Mesendoderm (in vitro differentiated cells): ENCODE measurements around the gene JAGN1.

Experiments
- DNase-seq: peaks from one replicate; pipeline ENCODE4 v3.0.0; 2013
- H2AK5ac ChIP-seq: 2 replicates; pipeline ENCODE4 v1.6.1; 2013; ENCODE audit warnings: low read length, inconsistent platforms
- H2BK120ac ChIP-seq: 2 replicates; pipeline ENCODE4 v1.6.1; 2013; ENCODE audit warnings: low read depth, mild to moderate bottlenecking, low read length, moderate library complexity, mixed read lengths
- H2BK15ac ChIP-seq: replicated peaks from 2 replicates; pipeline ENCODE4 v1.6.1; 2013; ENCODE audit warnings: low read depth, mild to moderate bottlenecking, moderate library complexity
- H2BK5ac ChIP-seq: 2 replicates; pipeline ENCODE4 v1.6.1; 2013; ENCODE audit warnings: low read length, inconsistent platforms
- H3K18ac ChIP-seq: 2 replicates; pipeline ENCODE4 v1.6.1; 2013; ENCODE audit warnings: mild to moderate bottlenecking, low read length, mixed read lengths
- H3K23ac ChIP-seq: one replicate; pipeline ENCODE4 v1.6.1; 2013; ENCODE audit warnings: low read length
- H3K27ac ChIP-seq: 2 replicates; pipeline ENCODE4 v1.5.1; 2013; ENCODE audit warnings: low read depth, mild to moderate bottlenecking, inconsistent platforms, low read length, moderate library complexity
- H3K27me3 ChIP-seq: 2 replicates; pipeline ENCODE4 v1.6.1; 2013; ENCODE audit warnings: low read length, control low read depth, mild to moderate bottlenecking, inconsistent platforms; ENCODE audit not compliant: insufficient read depth, poor library complexity
- H3K36me3 ChIP-seq: 2 replicates; pipeline ENCODE4 v1.6.1; 2013; ENCODE audit warnings: low read length, inconsistent platforms; ENCODE audit not compliant: control insufficient read depth, insufficient read depth
- H3K4ac ChIP-seq: one replicate; pipeline ENCODE4 v1.6.1; 2013; ENCODE audit warnings: low read depth, mild to moderate bottlenecking, low read length, moderate library complexity
- H3K4me1 ChIP-seq: 2 replicates; pipeline ENCODE4 v1.6.1; 2013; ENCODE audit warnings: low read depth, low read length, inconsistent platforms; ENCODE audit not compliant: control insufficient read depth
- H3K4me2 ChIP-seq: 2 replicates; pipeline ENCODE4 v1.6.1; 2013; ENCODE audit warnings: low read length
- H3K4me3 ChIP-seq: 2 replicates; pipeline ENCODE4 v1.5.1; 2013; ENCODE audit warnings: mild to moderate bottlenecking, low read length
- H3K56ac ChIP-seq: one replicate; pipeline ENCODE4 v1.6.1; 2013; ENCODE audit warnings: low read length
- H3K79me1 ChIP-seq: 2 replicates; pipeline ENCODE4 v1.6.1; 2013; ENCODE audit warnings: low read length, inconsistent platforms
- H3K79me2 ChIP-seq: 2 replicates; pipeline ENCODE4 v1.6.1; 2013; ENCODE audit warnings: mild to moderate bottlenecking, low read length; ENCODE audit not compliant: control insufficient read depth, insufficient read depth
- H3K9ac ChIP-seq: 2 replicates; pipeline ENCODE4 v1.6.1; 2013; ENCODE audit warnings: low read length, inconsistent platforms
- H4K5ac ChIP-seq: one replicate; pipeline ENCODE4 v1.6.1; 2013; ENCODE audit warnings: low read length
- H4K8ac ChIP-seq: one replicate; pipeline ENCODE4 v1.6.1; 2013; ENCODE audit warnings: low read depth, mild to moderate bottlenecking, control low read depth, low read length, moderate library complexity
- WGBS: extraction: QIAGEN DNeasy Blood & Tissue Kit; methylation state at CpG from one replicate; pipeline ENCODE4 v1.1.7; 2013; ENCODE audit warnings: low lambda C conversion rate, missing lambda C conversion rate; ENCODE audit not compliant: insufficient coverage; ENCODE audit errors: extremely low coverage; 5-methylcytosine and 5-hydroxymethylcytosine counted together

The JAGN1 gene

DNA sequence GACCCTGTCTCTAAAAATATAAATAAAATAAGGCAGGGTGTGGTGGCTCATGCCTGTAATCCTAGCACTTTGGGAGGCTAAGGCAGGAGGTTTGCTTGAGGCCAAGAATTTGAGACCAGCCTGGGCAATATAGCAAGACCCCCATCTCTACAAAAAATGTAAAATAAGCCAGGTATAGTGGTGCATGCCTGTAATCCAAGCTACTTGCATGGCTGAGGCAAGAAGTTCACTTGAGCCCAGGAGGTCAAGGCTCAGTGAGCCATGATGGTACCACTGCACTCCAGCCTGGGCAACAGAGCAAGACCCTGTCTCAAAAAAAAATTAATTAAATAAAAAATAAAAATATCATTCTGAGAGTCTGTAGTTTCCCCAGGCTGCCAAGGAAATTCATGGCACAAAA is 4.1 kb upstream of the JAGN1 start:
- Histone ChIP-seq H3K36me3 (no peaks in the 10 kb centered on the region), H2BK5ac (no peak overlapping the region), H4K5ac (no peak overlapping the region), H3K4ac (no peak overlapping the region), H3K27me3 (no peaks in the 10 kb centered on the region), H3K4me1 (no peaks in the 10 kb centered on the region), H2AK5ac (no peak overlapping the region), H3K79me2 (peaks cover 8% of the 10 kb centered on the region), H4K8ac (no peak overlapping the region), H3K27ac (no peak overlapping the region), H3K4me3 (no peak overlapping the region), H3K23ac (no peak overlapping the region), H3K79me1 (peaks cover 5% of the 10 kb centered on the region), H3K9ac (no peak overlapping the region), H2BK15ac (no peak overlapping the region), H3K18ac (no peak overlapping the region), H3K4me2 (no peak overlapping the region), H2BK120ac (no peak overlapping the region), H3K56ac (no peak overlapping the region)
- no peak for DNase-seq

DNA sequence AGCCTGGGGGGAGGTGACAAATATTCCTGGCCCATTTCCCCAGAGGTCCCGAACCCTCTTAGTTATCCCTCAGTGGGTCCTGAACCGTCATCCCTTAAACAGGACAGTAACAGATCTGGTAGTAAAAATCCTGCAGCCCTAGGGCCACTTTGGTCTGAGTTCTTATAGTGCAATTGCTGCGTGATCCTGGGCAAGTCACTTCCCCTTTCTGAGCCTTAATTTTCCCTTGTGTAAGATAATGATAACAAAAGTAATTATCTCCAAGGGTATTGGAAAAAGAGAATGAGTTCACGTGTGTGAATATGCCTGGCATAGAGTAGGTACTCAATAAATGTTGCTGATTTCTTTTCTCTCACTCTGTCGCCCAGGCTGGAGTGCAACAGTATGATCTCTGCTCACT is 2.9 kb upstream of the JAGN1 start:
- no peak for DNase-seq
- H2AK5ac ChIP-seq: no peak overlapping the region

GRCh38 chr3:9888540-9888939 is 1.9 kb upstream of the JAGN1 start:
- Histone ChIP-seq H4K8ac (no peak overlapping the region), H3K36me3 (peaks cover 6% of the 10 kb centered on the region), H3K4me1 (no peaks in the 10 kb centered on the region), H3K27me3 (no peaks in the 10 kb centered on the region), H2BK5ac (no peak overlapping the region), H3K18ac (no peak overlapping the region), H3K4me2 (no peak overlapping the region), H3K27ac (no peak overlapping the region), H3K9ac (no peak overlapping the region), H3K79me2 (peaks cover 13% of the 10 kb centered on the region), H3K4me3 (no peak overlapping the region), H3K23ac (no peak overlapping the region), H3K79me1 (peaks cover 11% of the 10 kb centered on the region), H2AK5ac (no peak overlapping the region), H4K5ac (no peak overlapping the region), H2BK120ac (no peak overlapping the region), H3K56ac (no peak overlapping the region), H2BK15ac (no peak overlapping the region), H3K4ac (no peak overlapping the region)
- DNase-seq: no peak
- WGBS: no CpG with 5 or more reads among the region's 3 CpGs

More for the DNA sequence above, 2.9 kb upstream of the JAGN1 start:
- Histone ChIP-seq H3K36me3 (no peaks in the 10 kb centered on the region), H3K79me2 (peaks cover 11% of the 10 kb centered on the region), H3K27me3 (no peaks in the 10 kb centered on the region), H3K27ac (no peak overlapping the region), H3K18ac (no peak overlapping the region), H3K4me3 (no peak overlapping the region), H2BK15ac (no peak overlapping the region), H3K23ac (no peak overlapping the region), H3K4me1 (no peaks in the 10 kb centered on the region), H2BK120ac (no peak overlapping the region), H4K8ac (no peak overlapping the region), H3K56ac (no peak overlapping the region), H3K79me1 (peaks cover 6% of the 10 kb centered on the region), H2BK5ac (no peak overlapping the region), H3K9ac (no peak overlapping the region), H3K4ac (no peak overlapping the region), H4K5ac (no peak overlapping the region), H3K4me2 (no peak overlapping the region)
- no CpG with 5 or more reads among the region's 5 CpGs for WGBS

- H3K4me2 ChIP-seq: no peak overlapping the region
- DNase-seq: no peak
- no peak overlapping the region for H3K9ac ChIP-seq
- H3K79me1 ChIP-seq: peaks cover 11% of the 10 kb centered on the region
- no peaks in the 10 kb centered on the region for H3K4me1 ChIP-seq
- no peak overlapping the region for H2BK5ac ChIP-seq
- no peak overlapping the region for H3K56ac ChIP-seq
- no peak overlapping the region for H3K18ac ChIP-seq
- H3K79me2 ChIP-seq: peaks cover 13% of the 10 kb centered on the region
- no peak overlapping the region for H3K4me3 ChIP-seq
- no peak overlapping the region for H4K5ac ChIP-seq
- no peaks in the 10 kb centered on the region for H3K27me3 ChIP-seq
- no peak overlapping the region for H3K4ac ChIP-seq
- H2BK120ac ChIP-seq: no peak overlapping the region
- peaks cover 6% of the 10 kb centered on the region for H3K36me3 ChIP-seq
- no peak overlapping the region for H3K27ac ChIP-seq
- WGBS: no CpG with 5 or more reads among the region's 5 CpGs
- H4K8ac ChIP-seq: no peak overlapping the region
- H3K23ac ChIP-seq: no peak overlapping the region
- H2AK5ac ChIP-seq: no peak overlapping the region
- H2BK15ac ChIP-seq: no peak overlapping the region
Measured at GRCh38 chr3:9889405-9889804, 1.0 kb upstream of the JAGN1 start.

DNA sequence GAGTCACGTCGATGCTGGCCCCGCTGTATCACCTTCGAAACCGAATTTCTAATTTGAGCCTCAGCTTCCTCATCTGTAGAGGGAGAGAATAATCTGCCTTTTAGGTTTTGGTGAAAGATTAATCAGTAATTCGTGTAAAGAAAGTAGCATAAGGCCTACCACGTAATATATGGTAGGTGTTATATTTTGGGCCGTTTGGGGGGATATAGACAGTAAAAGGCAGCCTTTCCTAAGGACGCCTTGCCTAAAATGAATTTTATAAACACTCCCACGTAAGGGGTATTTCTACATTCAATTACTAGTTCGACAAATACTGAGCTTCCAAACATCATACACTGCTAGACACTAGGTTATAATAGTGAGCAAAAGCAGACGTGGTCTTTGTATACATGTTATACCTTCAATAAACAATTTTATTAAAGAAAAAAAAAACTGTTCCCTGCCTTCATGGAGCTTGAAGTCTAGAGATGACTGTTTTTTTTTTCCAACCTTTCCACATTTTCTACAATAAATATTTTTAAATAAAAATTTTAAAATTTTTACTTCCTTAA is 737 bp downstream of the JAGN1 start:
- Histone ChIP-seq H3K79me2 (peaks cover 13% of the 10 kb centered on the region), H3K27me3 (no peaks in the 10 kb centered on the region), H3K4me3 (peak overlapping the region; percentile 98), H2BK15ac (no peak overlapping the region), H3K4ac (peak overlapping the region; percentile 17), H3K4me1 (no peaks in the 10 kb centered on the region), H3K23ac (peak overlapping the region; percentile 94), H2AK5ac (no peak overlapping the region), H3K36me3 (peaks cover 6% of the 10 kb centered on the region), H4K8ac (peak overlapping the region; percentile 77), H4K5ac (no peak overlapping the region), H3K9ac (peak overlapping the region; percentile 99), H2BK120ac (peak overlapping the region; percentile 0), H3K27ac (no peak overlapping the region), H3K79me1 (peaks cover 11% of the 10 kb centered on the region), H3K18ac (peak overlapping the region; percentile 54), H2BK5ac (no peak overlapping the region), H3K4me2 (peak overlapping the region; percentile 89), H3K56ac (peak overlapping the region; percentile 99)
- DNase-seq: no peak
- no CpG with 5 or more reads among the region's 12 CpGs for WGBS

DNA sequence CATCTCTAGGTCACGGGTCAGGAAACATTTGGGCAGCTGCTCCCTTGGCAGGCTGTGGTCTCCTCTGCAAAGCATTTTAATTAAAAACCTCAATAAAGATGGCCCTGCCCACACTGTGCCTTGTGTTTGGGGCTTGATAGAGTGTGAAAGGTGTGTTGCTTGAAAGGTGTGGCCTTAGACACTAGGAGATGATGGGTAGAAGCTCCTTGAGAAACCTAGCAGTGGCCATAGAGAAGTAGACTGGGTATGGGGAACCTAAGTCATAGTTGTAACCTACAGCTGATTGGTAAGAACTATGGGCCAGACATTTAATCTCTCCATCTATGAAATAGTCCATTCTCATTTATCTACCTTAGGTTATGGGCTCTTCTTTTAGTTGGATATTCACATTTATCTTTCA is 3.3 kb downstream of the JAGN1 start:
- no peak for DNase-seq
- no peaks in the 10 kb centered on the region for H3K4me1 ChIP-seq
- H3K36me3 ChIP-seq: peaks cover 6% of the 10 kb centered on the region
- no peak overlapping the region for H2BK120ac ChIP-seq
- no peak overlapping the region for H3K18ac ChIP-seq
- H3K79me1 ChIP-seq: peaks cover 11% of the 10 kb centered on the region
- no peak overlapping the region for H2AK5ac ChIP-seq
- no peak overlapping the region for H3K4ac ChIP-seq
- H3K56ac ChIP-seq: no peak overlapping the region
- H4K8ac ChIP-seq: no peak overlapping the region
- no peaks in the 10 kb centered on the region for H3K27me3 ChIP-seq
- H3K27ac ChIP-seq: no peak overlapping the region
- no peak overlapping the region for H2BK5ac ChIP-seq
- H2BK15ac ChIP-seq: no peak overlapping the region
- WGBS: no CpG with 5 or more reads among the region's 1 CpG
- no peak overlapping the region for H3K9ac ChIP-seq
- peaks cover 13% of the 10 kb centered on the region for H3K79me2 ChIP-seq
- no peak overlapping the region for H4K5ac ChIP-seq
- no peak overlapping the region for H3K23ac ChIP-seq
- no peak overlapping the region for H3K4me3 ChIP-seq
- H3K4me2 ChIP-seq: no peak overlapping the region
